ENCODE measurements around the gene ANKLE2. TPM values are rescaled to one million over a fixed set of nuclear protein-coding genes. Genes with fewer than 3 reads are reported as not detected.

The ANKLE2 gene
- total and polyA plus RNA-seq, 10 of the 15 experiments (the other 5 are each of a cell fraction or from before 2014, with no cell fraction given), result 4.3 to 89.4 (median 53.0) TPM

DNA sequence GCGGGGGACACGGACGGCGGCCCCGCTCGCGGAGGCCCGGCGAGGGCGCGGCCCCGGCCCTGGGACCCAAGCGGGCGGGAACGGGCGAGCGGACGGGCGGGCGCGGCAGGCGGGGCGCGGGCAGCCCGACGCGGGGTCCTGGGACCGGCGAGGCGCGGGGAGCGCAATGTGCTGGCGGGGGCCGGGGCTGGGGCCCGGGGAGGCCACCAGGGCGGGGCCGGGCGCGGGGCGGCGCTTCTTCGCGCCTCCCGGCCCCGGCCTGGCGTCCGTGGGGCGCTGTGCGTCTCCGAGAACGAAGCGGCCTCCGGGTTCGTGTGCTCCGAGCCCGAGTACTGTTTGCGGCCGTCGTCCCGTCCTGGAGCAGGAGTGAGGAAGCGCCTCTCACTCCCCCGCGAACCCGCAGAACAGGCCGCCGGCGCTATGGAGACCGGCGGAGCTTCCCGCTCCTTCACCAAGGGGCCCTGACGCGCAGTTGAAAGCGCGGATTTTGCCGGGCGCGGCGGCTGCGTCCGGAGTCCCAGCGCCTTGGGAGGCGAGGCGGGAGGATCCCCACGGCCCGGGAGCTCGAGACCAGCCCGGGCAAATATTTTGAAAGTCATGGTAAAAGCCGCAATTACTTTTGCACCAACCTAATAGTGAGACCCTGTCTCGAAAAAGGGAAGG lies 420 bp upstream of the ANKLE2 start (continued):
- TF ChIP-seq, protein P1, sequence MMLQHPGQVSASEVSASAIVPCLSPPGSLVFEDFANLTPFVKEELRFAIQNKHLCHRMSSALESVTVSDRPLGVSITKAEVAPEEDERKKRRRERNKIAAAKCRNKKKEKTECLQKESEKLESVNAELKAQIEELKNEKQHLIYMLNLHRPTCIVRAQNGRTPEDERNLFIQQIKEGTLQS (IDR thresholded peaks at IDR 0.05; ENCODE audit: borderline replicate concordance, extremely low read depth, low read depth, low read length), result no peak
- TF ChIP-seq ETV6 (conservative IDR thresholded peaks at IDR 0.05 in 1 of 2, IDR thresholded peaks at IDR 0.05 in 1 of 2; ENCODE audit: borderline replicate concordance in 1 of 2, low read depth in 1 of 2) (no peak), TARDBP (IDR thresholded peaks at IDR 0.05; ENCODE audit: borderline replicate concordance) (no peak), SIN3A (IDR thresholded peaks at IDR 0.05; ENCODE audit: low read depth, low read length) (no peak), ZNF687 (IDR thresholded peaks at IDR 0.05) (peak; percentile 75), POLR2AphosphoS5 (IDR thresholded peaks at IDR 0.05; ENCODE audit: low read length) (peak; percentile 89), NFYB (IDR thresholded peaks at IDR 0.05; ENCODE audit: insufficient read depth, low read depth, low read length) (no peak), SUPT20H (IDR thresholded peaks at IDR 0.05; ENCODE audit: borderline replicate concordance, control insufficient read depth, low read depth, low read length) (no peak), JUND (IDR thresholded peaks at IDR 0.05; ENCODE audit: low read depth, low read length) (no peak), TCF7 (IDR thresholded peaks at IDR 0.05; ENCODE audit: borderline replicate concordance) (no peak), LARP7 (IDR thresholded peaks at IDR 0.05) (peak; percentile 82), SKIL (IDR thresholded peaks at IDR 0.05; ENCODE audit: low read depth, poor library complexity, severe bottlenecking) (no peak), EED (IDR thresholded peaks at IDR 0.05; ENCODE audit: low read depth) (peak; percentile 66), CREM (IDR thresholded peaks at IDR 0.05; ENCODE audit: low read depth) (no peak), IKZF1 (conservative IDR thresholded peaks at IDR 0.05) (peak; percentile 81), IKZF2 (IDR thresholded peaks at IDR 0.05) (peak; percentile 69 to 80), RAD21 (IDR thresholded peaks at IDR 0.05; ENCODE audit: insufficient read depth, low read depth, low read length) (0 out of 2 replicates have a peak, but pooled peaks have one; percentile 2)
- TF ChIP-seq, protein P2, sequence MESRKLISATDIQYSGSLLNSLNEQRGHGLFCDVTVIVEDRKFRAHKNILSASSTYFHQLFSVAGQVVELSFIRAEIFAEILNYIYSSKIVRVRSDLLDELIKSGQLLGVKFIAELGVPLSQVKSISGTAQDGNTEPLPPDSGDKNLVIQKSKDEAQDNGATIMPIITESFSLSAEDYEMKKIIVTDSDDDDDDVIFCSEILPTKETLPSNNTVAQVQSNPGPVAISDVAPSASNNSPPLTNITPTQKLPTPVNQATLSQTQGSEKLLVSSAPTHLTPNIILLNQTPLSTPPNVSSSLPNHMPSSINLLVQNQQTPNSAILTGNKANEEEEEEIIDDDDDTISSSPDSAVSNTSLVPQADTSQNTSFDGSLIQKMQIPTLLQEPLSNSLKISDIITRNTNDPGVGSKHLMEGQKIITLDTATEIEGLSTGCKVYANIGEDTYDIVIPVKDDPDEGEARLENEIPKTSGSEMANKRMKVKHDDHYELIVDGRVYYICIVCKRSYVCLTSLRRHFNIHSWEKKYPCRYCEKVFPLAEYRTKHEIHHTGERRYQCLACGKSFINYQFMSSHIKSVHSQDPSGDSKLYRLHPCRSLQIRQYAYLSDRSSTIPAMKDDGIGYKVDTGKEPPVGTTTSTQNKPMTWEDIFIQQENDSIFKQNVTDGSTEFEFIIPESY (IDR thresholded peaks at IDR 0.05), result no peak
- TF ChIP-seq, protein P3, sequence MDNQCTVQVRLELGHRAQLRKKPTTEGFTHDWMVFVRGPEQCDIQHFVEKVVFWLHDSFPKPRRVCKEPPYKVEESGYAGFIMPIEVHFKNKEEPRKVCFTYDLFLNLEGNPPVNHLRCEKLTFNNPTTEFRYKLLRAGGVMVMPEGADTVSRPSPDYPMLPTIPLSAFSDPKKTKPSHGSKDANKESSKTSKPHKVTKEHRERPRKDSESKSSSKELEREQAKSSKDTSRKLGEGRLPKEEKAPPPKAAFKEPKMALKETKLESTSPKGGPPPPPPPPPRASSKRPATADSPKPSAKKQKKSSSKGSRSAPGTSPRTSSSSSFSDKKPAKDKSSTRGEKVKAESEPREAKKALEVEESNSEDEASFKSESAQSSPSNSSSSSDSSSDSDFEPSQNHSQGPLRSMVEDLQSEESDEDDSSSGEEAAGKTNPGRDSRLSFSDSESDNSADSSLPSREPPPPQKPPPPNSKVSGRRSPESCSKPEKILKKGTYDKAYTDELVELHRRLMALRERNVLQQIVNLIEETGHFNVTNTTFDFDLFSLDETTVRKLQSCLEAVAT (IDR thresholded peaks at IDR 0.05), result no peak
